SKM-1 treated with dmso at 0.1 percent for 144 hours (cell line): ENCODE data around the gene GPR156.
A peak's percentile ranks its signal among the peaks of the same experiment; 100 is the strongest.
"Not testable (repeated sequence)": the region's sequence is repeated elsewhere in the genome, so short reads cannot be mapped to it uniquely, and the experiment has no call there.

Source experiments
- DNase-seq: peaks from one replicate; lab custom pipeline; 2025; ENCODE audit not compliant: unreplicated experiment; lab: John Stamatoyannopoulos, UW

The GPR156 gene

GRCh38 chr3:120163816-120164215 is 121.2 kb downstream of the GPR156 start:
- no peak for DNase-seq

DNA sequence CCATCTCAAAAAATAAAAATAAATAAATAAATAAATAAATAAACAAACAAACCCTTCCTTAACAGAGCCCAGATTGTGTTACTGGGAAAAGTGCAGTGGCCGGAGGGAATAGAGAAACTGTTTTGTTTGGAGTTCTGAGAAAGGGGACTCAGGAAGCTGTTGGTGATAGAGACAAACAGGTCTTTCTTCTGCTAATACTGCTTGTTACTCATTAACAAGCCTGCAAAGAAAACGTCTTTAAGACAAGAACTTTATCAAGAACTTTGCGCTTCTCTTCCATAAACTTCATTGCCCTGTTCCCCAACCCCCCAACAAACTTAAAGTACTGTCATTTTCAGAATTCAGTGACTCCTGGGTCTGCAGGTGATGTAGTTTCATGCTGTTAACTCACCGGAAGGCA is 122.0 kb downstream of the GPR156 start:
- no peak for DNase-seq

- DNase-seq, result no peak
These were observed 122.6 kb downstream of the GPR156 start for GRCh38 chr3:120162400-120162799.

- DNase-seq, result peak; percentile 97
These were observed 123.1 kb downstream of the GPR156 start for GRCh38 chr3:120161902-120162301.

- DNase-seq, result peak; percentile 65
These were observed 125.0 kb downstream of the GPR156 start for GRCh38 chr3:120160050-120160449.

- DNase-seq, result no peak
These were observed 127.3 kb downstream of the GPR156 start for GRCh38 chr3:120157681-120158080.

GRCh38 chr3:120157113-120157512 is 127.9 kb downstream of the GPR156 start:
- DNase-seq, result no peak

- no peak for DNase-seq
These were observed 128.3 kb downstream of the GPR156 start for GRCh38 chr3:120156699-120157098.

GRCh38 chr3:120155694-120156093 is 129.3 kb downstream of the GPR156 start:
- DNase-seq, result not testable (repeated sequence)

DNA sequence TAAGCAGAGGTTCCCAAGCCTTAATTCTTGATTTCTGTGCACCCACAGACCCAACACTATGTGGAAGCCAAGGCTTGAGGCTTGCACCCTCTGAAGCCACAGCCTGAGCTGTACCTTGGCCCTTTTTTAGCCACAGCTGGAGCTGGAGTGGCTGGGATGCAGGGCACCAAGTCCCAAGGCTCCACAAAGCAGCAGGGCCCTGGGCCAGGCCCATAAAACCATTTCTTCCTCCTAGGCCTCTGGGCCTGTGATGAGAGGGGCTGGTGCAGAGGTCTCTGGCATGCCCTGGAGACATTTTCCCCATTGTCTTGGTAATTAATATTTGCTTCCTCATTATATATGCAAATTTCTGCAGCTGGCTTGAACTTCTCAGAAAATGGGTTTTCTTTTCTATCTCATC is 129.9 kb downstream of the GPR156 start:
- DNase-seq, result no peak

- DNase-seq, result no peak
These were observed 131.7 kb downstream of the GPR156 start for GRCh38 chr3:120153294-120153693.

DNA sequence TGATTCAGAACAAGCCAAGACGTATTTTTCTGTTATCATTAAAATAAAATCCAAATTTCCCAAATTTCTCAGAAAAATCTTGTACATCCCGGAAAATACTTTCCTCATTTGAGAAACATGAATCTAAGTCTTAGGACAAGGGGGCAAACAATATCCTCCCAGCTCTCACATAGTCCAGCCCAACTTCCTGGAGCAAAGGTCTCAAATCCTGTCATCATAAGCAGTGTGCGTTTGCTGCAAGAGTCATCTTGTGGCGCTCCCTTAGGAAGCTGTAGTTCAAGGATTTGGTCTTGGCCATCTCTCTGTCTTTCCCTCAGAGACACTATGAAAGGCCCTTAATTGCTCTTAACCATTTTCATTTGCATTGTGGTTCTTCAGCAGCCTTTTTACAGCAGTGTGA is 133.2 kb downstream of the GPR156 start:
- DNase-seq, result no peak

GRCh38 chr3:120148187-120148949 is 136.7 kb downstream of the GPR156 start:
- DNase-seq, result no peak

DNA sequence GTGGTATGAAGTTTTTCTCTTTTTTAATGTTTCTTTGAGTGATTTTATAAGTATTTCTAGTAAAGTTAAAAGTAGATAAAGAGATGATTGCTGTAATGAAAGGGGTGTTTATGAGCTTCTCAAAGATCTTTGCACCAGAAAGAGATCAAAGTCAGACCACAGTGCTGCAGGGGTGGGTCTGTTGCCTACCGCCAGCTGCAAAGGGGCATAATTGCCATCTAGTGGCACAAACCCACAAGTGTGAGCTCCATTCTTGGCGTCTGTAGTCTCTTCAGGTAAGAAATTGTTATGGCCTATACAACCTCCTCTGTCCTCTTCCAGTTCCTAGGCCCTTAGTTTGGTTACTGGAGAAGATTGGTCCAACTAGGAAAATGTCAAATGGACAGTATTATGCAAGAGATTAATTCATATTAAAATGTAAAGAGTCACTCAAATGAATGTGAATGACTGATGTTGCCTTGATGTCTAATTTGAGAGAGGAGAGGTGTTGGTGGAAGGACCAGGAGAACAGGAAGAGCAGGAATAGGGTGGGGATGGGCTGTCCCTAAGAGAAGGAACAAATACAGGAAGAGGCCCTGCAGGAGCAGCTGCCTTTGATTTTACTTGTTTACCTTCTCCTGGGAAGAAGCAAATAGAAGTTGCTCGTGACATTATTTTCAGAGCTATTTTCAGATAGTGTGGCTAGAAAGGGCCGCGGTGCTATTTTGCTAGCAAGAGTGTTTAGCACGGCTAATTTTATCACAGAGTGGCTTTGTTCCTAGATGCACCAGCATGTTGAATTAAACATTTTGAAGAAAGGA is 137.8 kb downstream of the GPR156 start:
- no peak for DNase-seq

DNA sequence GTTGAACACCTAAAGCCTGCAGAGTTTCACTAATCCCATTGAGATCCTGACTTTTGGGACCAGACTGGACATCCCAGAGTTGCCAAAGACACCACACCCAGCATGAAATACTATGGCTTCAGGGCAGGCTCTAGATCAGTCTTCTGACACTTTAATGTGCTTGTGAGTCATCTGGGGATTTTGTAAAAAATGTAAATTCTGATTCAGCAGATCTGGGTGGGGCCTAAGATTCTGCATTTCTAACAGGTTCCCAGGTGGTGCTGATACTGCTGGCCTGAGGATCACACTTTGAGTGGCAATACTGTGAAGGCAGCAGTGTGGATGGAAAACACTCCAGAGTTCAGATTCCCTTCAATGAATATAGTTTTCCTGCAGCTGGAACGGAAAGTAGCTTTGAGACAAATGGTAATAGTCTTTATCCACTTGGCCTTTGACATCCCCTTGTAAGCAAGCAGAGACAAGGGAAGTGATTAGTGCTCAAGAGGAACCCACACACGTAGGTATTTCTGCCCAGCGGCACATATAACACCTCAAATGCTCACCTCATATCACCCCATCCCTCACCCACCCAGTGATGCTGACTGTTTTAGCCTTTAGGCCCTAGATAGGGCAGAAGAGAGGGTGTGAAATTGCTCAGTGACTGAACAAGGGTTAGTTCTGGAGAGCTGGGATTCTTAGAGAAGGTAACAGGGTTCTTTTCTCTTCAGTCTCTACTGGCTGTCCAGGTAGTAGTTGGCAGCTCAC is 139.3 kb downstream of the GPR156 start:
- no peak for DNase-seq

- no peak for DNase-seq
These were observed 140.8 kb downstream of the GPR156 start for GRCh38 chr3:120144267-120144666.

- DNase-seq, result no peak
These were observed 141.3 kb downstream of the GPR156 start for GRCh38 chr3:120143676-120144075.

DNA sequence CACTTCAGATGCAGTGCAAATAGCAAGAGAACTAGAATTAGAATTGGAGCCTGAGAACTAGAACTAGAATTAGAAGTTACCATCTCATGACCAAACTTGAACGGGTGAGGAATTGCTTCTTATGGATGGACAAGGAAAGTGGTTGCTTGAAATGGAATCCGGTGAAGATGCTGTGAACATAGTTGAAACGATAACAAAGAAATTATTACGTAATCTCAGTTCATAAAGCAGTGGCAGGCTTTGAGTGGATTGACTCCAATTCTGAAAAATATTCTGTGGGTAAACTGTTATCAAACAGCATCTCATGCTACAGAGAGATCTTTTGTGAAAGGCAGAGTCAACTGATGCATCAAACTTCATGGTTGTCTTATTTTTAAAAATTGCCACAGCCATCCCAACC is 142.8 kb downstream of the GPR156 start:
- DNase-seq, result no peak

GRCh38 chr3:120140098-120140742 is 144.8 kb downstream of the GPR156 start:
- no peak for DNase-seq

GRCh38 chr3:120139140-120139539 is 145.9 kb downstream of the GPR156 start:
- no peak for DNase-seq

GRCh38 chr3:120137548-120137947 is 147.5 kb downstream of the GPR156 start:
- no peak for DNase-seq
